GM21515 (cell line): ENCODE results near the gene MKLN1.
"Not testable (repeated sequence)": the region's sequence is repeated elsewhere in the genome, so short reads cannot be mapped to it uniquely, and the experiment has no call there.

Experiments used
- ATAC-seq: cut with Tn5 transposase; IDR thresholded peaks from one replicate; pipeline ENCODE4 v1.9.1; 2021; ENCODE audit not compliant: unreplicated experiment

MKLN1 gene

DNA sequence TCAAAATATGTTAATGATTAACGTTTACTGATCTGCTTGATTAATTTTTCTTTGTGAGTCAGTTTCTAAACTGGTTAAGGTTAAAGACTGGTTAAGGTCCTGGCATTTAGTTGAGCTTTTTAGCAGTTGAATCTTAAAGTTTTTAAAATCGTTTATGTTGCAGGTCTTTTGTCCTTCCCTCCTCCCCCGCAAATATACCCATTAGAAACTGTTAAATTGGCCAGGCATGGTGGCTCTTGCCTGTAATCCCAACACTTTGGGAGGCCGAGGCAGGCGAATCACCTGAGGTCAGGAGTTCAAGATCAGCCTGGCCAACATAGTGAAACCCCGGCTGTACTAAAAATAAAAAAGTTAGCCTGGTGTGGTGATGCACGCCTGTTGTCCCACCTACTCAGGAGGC lies 127.9 kb downstream of the MKLN1 start:
- no peak for ATAC-seq

DNA sequence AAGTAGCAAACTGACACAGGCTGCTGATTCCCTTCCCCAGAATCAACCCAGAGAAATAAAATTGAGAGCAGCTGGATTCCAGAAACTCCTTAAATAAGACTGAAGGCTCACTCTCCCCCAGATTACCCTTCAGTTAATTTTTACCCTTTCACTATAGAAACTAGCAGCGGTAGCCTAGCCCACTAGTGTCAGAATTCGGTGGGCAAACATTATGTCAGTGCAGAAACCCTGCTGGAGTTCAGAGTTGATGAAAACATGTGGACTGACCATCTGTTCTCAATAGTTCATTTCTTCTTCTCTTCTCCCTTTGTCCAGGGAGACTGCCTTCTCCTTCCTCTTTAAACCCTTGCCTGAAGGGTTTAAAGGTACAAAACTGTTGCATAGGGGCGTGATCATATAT lies 128.7 kb downstream of the MKLN1 start:
- no peak for ATAC-seq

DNA sequence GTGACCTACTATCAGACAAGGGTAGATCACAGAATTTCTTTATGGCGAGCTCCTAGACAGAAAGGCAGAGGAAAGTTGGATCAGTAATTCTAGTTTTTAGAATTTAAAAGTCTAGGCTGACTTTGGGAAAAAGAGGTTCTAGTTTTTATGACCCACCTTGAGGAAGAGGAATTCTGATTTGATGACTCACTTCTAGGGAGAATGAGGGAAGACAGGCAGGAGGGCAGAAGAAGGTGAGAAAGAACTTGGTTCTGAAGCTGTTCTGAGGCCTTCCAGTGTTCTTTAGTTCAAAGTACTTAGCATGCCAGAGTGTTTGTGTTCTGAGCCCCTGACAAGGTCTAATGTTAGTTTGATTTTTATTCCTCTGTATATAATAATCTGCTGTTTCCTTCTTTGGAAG lies 131.6 kb downstream of the MKLN1 start:
- ATAC-seq = no peak

DNA sequence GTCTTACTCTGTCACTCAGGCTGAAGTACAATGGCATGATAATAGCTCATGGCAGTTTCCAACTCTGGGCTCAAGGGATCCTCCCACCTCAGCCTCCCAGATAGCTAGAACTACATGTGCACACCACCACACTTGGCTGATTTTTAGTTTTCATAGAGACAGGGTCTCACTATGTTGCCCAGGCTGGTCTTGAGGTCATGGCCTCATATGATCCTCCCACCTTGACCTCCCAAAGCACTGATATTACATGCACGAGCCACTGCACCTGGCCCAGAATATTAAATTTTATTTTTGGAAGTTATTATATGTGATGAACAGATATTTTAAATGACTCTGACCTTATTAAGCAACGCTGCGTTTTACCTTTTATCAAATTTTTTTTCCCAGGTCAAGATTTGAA lies 134.4 kb downstream of the MKLN1 start:
- no peak for ATAC-seq

DNA sequence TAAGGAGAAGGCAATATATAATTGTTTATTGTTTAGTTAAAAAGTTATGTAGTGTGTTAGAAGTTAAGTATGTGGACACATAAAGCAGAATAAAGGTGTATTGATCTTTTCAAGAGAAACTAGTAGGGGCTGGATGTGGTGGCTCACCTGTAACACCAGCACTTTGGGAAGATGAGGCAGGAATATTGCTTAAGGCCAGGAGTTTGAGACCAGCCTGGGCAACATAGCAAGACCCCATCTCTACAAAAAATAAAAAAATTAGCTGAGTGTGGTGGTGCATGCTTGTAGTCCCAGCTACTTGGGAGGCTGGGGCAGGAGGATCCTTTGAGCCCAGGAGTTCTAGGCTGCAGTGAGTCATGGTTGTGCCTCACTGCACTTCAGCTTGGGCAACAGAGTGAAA lies 135.0 kb downstream of the MKLN1 start:
- ATAC-seq = not testable (repeated sequence)

DNA sequence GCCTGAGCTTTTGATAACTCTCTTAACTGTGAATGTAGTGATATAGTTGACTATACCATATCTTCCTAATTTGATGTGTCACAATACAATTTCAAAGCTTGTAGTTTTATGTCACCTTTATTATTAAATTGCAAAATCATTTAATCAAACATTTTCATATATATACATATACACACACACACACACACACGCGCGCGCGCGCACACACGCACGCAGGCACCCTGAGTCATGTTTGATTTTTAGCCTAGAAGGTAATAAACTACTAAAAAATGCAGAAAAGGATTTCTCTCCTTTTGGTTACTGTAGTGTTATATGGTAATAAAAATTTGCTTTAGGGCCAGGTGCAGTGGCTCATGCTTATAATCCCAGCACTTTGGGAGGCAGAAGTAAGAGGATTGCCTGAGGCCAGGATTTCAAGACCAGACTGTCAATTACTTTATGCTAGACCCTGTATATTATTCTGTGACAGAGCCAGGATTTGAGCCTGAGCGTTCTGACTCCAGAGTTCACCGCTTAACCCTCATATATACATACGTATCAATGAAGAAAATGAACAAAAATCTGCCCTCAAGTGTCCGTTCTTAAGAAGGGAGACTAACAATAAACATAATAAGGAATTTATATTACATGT lies 139.2 kb downstream of the MKLN1 start:
- no peak for ATAC-seq

DNA sequence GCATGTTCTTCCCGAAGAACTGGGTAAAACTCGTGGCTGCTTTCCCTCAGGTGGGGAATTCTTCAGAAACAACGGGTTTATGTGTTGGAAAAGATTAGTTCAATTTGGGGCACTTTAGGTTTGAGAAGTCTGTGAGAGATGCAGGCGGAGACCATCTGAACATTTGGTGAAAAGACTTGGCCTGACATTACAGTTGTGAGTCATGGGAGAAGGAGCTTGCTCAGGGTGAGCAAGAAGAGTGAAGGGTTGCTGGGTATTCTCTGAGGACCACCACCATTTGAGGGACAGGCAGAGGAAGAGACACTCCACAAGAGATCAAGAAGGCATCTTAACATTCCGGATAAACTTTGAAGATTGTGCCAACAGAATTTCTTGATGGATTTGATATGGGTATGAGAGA lies 140.1 kb downstream of the MKLN1 start:
- no peak for ATAC-seq

DNA sequence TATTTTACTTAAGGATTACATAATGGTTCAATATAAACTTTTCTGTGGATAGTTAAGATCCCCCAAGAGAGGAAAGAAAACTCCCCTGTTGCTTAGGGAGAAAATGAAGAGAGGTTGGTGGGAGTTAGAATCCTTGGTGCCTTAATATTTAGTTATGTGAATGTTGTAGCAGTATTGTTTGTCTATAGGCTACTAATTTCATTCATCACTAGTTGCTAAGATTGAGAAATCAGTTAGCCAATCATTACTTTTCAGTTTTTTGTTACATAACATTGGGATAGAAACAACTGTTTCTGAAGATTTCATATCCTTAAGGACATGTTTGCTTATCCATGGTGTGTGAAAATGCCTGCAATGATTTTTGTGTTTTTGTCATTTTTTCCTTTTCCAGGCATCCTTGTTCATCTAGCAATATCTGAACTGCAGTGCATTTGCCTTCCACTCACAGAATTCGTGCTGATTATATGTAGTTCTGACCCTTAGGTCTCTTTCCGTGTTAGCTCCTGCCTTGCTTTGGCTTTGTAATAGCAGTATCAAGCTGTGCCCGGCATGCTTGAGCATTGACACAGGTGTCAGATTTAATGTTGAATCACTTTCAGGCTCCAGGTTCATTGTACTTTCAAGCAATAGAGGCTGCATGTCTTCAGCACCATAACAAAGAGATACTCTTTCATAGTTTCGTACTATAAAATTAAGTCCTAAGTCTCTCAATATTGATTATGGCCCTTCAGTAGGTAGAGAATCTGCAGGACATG lies 143.8 kb downstream of the MKLN1 start:
- ATAC-seq = no peak

DNA sequence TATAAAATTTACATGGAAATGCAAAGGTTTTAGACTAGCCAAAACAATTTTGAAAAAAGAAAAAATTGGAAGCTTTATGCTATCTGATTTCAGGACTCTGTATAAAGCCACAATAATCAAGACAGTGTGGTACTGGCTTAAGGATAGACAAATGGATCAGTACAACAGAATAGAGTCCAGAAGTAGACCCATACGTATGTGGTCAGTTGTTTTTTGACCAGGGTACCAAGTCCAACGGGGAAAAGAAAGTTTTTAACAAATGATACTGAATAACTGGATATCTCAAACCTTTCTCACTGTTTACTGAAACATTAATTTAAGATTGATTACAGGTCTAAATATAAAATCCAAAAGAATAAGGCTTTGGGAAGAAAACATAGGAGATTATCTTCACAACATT lies 149.1 kb downstream of the MKLN1 start:
- ATAC-seq = no peak

DNA sequence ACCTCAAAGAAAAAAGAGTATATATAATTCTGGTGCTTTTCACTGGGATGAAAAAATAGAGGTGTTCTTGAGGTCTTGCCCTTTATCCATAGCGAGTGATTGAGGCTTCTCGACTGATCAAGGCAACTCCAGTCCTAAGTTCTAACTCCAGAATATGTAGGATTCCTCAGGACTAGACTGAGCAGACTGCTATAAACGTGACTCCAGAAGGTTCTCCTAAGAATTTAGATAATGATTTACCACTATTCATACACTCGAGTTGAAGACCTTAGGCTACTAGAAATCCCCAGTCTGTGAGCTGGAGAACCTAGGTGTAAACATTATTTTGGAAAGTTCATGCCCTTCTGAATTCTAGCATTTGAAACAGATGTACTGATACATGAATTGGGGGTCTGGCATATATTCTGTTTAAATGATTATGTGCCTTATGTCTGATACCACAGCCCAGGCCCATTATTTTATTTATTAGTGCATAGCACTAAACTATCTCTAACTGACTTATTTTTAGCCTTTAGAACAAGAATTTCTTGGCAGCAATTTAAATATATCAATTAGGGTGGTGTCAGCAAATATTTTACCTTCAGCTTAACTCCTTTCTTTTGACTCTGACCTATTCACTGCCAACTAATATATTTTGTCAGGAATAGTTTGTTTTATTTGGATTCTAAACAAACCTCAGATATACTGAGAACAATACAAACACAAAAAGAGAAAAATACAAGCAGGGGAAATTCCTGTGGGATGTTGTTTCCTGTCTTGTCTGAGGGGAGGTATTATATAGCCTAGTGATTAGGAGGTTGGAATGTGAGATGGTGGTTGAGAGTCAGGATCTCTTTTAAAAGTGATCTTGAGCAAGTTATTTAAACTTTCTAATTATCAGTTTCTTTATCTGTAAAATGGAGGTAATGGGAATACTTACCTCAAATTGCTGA lies 153.0 kb downstream of the MKLN1 start:
- no peak for ATAC-seq

DNA sequence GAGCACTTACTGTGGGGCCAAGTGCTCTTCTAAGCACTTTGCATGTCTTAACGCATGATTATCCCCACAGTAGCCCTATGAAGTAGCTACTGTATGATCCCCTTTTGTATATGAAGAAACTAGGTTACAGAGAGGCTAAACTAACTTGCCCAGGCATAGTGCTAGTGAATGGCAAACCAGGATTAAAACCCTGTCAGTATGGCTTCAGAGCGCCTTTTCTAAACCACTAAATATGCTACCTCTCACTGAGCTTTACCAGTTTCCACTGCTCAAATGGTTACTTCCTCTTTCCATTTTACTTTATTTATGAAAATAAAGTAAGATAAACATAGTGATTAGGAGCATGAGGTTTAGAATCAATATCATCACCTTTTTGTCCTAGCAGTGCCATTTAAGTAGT lies 155.1 kb downstream of the MKLN1 start:
- no peak for ATAC-seq

DNA sequence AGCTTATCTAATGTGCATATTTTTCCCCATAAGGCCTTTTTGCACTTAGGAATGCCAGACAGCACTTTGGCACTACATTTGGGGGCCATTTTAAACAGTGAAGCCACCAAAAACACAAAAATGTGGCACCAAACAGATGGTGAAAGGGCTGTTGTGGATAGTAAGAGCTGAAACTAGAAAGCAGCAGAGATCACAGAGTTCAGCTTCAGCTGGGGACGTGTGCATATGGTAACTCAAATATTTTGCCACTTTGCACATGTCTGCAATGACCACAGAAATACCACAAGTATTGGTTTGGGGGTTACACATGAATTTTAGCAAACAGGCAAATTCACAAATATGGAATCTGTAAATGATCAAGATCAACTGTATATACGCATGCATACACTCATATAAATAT lies 155.9 kb downstream of the MKLN1 start:
- ATAC-seq = no peak

DNA sequence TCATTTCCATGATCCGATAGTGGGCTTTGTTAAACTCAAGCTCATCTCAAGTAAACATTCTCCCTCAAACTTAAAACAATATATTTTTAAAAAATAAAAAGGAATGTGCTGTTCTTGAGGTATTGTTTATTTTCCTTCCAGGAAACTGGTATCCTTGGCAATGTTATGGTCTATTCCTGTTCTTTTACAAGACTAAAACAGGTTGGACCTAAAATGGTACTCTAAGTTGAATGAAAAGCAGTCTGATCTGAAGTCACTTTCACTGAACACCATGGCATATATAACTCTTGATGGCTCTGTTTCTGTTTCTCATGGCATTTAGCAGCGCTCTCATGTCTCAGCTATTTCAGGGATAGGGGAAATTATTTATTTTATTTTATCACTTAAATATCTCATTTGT lies 158.7 kb downstream of the MKLN1 start:
- no peak for ATAC-seq

DNA sequence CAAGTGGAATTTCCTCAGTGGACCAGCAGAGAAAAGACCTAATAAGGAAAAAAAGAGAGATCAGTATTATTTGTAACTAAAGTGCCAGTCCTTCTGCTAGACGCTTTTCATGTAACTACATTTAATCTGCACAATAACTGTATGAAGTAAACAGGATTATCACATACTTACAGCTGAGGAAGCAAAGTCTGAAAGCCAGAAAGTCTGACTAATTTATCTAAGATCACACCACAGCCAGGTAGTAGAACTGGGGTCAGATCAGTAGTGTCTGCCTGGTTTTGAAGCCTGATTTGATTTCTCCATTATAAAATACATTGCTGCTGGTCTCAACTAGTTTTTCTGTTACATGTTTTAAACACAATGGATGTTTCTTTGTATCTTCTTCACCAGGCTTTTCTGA lies 159.5 kb downstream of the MKLN1 start:
- no peak for ATAC-seq

DNA sequence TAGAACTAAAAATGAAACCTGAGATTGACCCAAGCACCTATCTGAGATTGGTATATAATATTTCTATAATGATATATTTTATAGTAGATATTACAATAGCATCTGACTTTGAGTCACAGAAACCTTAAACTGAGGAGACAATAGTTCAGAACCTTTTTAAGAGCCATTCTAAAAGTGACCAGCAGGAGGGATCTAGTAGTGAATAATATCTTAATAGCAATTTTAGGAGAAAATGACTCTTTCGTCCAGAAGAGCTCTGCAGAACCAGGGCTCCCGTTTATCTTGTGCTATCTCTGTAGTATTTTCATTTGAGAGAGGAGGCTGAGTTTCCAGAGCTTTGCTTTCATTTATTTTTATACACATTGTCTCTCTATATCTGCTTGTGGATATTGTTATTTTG lies 160.7 kb downstream of the MKLN1 start:
- no peak for ATAC-seq

DNA sequence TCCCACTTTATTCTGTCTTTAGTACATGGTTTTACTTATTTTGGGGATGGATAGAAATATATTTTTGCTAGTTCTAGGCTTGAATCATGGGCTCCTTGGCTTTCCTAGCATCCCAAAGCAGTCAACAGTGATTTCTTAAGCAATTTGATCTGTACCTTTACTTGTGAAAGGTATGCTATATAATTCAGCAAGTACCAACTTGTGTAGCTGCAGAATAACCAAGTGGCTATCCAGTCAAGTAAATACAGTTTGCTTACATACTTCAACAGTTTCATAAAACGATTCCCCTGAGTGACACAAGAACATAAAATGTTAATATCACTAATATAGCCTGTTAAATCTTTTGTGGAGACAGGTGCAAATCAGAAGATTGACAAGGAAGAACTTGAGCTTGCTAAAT lies 161.5 kb downstream of the MKLN1 start:
- ATAC-seq = no peak

DNA sequence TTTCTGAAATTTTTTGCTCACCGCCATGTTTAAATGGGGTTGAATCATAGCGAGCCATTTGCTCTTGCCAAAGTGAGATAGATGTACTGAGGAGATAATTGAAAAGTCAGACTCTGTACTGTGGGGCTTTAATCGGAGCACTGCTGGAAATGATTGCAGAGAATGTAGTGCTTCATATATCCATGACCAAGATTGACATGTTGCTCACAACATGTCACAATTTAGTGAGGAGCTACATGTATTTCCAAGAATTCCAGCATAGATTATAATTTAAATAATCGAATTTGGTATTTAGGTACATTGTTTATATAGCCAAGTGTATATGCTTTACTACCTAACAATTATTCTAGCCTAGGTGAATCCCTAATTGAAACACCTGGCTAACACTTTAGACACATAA lies 162.2 kb downstream of the MKLN1 start:
- no peak for ATAC-seq

DNA sequence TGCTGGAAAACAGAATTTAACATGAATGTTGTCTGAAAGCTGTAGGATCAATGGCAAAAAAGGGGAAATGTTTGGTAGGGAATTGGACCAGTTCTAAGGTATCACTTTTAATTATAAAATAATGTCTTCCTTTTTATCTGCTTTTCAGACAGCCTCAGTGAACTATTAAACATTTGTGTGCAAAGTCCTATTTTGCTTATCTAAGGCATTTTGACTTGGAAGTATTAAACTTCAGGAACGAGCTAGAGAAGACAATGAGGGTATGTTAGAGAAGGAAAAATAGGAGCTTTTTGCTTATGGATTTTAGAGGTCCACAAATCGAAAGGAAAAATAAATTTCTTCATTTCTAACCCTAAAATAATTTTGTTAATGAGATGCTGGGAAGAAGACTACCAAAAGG lies 165.4 kb downstream of the MKLN1 start:
- ATAC-seq = no peak

DNA sequence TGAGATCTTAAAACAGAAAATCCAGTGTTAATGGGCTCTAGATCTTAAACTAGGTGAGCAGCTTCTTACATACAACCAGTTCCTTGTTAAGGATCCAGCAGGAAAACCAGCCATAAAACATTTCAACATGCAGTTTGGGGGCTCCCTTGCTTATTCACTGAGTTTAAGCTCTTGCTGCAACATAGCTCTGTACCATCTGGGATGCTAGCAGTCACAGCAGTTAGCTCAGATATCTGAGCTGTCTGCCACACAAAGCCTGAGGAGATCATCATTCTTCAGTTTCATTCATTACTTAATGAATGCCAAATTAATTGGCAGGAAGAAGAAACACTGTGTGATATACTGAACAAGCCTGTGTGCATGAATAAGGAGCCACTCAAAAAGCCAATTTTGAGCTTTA lies 165.9 kb downstream of the MKLN1 start:
- ATAC-seq = no peak

DNA sequence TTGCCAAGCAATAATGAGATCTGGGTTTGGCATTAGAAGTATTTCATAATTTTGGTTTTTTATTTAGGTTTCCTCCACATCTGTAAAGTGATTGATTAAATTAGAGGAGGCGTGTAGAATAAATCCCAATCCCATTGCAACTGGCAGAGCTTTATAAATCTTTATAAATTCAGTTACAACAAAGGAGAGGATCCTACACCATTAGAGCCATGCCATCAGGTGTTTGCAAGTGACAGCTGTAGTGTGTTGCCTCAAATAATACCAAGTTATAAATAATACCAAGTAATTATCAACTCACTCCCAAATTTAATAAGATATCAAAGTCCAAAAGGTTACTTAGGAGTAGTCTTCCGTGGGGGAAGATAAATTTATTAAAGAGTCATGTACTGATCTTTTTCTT lies 166.5 kb downstream of the MKLN1 start:
- no peak for ATAC-seq

DNA sequence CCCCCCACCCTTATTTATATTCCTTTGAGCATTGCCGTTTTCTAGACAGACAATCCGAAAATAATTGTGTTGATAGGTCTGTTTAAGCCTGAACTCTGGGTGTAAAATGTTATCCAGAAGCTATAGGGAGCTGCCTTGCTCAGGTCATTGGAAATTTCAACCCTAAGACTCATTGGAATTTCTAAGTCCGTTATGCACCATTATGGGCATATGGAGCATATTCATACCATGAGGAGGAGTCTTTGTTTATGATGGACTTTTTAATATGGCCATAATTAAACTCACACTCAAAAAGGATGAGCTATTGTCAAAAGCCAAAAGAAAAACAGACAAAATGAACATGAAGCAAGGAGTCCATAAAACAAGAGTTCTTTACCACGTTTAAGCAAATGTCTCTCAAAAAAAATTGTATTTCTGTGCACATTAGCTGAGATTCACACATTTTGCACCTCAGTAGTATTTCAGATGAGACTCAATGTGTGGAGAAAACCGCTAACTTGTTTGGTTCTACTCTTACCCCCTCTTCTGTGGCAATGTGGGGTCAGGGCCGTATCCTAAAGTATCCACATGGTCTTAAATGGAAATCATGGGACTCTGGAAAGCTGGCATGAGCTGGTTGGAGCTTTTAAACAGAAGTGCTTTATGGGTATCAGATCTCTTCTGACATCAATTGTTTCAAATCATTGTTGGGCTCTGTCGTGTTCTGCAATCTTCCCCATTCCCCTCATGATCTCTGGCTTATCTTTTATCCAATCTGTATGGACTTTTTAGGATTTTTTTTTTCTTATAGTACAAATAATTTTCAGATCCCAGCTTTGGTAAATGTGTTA lies 168.2 kb downstream of the MKLN1 start:
- ATAC-seq = no peak
